AG10803 (cell line): ENCODE data around the gene FAM83D.

Experiments
- DNase-seq: peaks from one replicate; pipeline ENCODE4 v3.0.0; 2010; ENCODE audit warnings: low read depth
- H3K4me3 ChIP-seq: 2 replicates; pipeline ENCODE4 v1.5.1; 2011; ENCODE audit warnings: mild to moderate bottlenecking, low read length, control low read depth
- TF ChIP-seq, protein P1 (sequence below): conservative IDR thresholded peaks from 2 replicates; pipeline ENCODE4 v1.5.1; 2011; ENCODE audit warnings: mild to moderate bottlenecking, low read length, control low read depth, inconsistent platforms

Gene FAM83D

DNA sequence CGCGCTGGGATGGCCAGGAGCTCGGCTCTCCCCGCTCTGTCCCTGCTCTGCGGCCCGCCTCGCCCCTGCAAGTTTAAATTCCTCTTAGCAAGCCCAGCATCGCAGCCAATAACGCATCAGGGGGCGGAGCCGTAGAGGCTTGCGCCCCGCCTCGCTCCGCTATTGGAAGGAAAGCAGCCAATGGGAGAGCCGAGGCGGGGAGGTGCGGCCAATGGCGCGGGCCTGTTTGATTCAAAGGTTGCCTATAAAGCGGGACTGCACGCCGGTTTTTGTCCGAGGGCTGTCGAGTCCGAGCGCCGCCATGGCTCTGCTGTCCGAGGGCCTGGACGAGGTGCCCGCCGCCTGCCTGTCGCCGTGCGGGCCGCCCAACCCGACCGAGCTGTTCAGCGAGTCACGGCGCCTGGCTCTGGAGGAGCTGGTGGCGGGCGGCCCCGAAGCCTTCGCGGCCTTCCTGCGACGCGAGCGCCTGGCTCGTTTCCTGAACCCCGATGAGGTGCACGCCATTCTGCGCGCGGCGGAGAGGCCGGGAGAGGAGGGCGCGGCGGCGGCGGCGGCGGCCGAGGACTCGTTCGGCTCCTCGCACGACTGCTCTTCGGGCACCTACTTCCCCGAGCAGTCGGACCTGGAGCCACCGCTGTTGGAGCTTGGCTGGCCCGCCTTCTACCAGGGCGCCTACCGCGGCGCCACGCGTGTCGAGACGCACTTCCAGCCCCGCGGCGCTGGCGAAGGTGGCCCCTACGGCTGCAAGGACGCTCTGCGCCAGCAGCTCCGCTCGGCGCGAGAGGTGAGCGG is at the start of gene FAM83D:
TSS of gene FAM83D (plus strand) at position 276 of the 792 bp plus-strand sequence. CDS start at position 302, 26 bp downstream.
- DNase-seq, result peak; percentile 98
- TF ChIP-seq, protein P1, sequence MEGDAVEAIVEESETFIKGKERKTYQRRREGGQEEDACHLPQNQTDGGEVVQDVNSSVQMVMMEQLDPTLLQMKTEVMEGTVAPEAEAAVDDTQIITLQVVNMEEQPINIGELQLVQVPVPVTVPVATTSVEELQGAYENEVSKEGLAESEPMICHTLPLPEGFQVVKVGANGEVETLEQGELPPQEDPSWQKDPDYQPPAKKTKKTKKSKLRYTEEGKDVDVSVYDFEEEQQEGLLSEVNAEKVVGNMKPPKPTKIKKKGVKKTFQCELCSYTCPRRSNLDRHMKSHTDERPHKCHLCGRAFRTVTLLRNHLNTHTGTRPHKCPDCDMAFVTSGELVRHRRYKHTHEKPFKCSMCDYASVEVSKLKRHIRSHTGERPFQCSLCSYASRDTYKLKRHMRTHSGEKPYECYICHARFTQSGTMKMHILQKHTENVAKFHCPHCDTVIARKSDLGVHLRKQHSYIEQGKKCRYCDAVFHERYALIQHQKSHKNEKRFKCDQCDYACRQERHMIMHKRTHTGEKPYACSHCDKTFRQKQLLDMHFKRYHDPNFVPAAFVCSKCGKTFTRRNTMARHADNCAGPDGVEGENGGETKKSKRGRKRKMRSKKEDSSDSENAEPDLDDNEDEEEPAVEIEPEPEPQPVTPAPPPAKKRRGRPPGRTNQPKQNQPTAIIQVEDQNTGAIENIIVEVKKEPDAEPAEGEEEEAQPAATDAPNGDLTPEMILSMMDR, result no peak
- peak within 1 kb of the TSS; percentile 72 for H3K4me3 ChIP-seq

DNA sequence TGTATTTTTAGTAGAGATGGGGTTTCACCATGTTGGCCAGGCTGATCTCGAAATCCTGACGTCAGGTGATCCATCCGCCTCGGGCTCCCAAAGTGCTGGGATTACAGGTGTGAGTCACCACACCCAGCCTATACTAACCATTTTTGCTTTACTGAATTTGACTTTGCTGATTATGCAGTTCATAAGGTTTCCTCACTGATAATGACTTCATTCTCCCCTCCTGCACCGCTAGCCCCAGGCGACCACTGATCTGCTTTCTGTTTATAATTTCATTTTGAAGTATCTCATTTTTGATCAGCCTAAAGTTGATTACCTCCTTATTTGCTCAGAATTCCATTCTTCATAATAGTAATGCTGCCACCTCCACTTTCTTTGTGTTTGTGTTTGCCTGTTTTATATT is 48.7 kb upstream of the FAM83D start:
- no peak overlapping the region for H3K4me3 ChIP-seq
- TF ChIP-seq, protein P1, result no peak
- DNase-seq, result no peak

- peak; percentile 12 for DNase-seq
- TF ChIP-seq, protein P1, result no peak
- H3K4me3 ChIP-seq, result no peak overlapping the region
These were observed 47.4 kb upstream of the FAM83D start for GRCh38 chr20:38878866-38879265.

DNA sequence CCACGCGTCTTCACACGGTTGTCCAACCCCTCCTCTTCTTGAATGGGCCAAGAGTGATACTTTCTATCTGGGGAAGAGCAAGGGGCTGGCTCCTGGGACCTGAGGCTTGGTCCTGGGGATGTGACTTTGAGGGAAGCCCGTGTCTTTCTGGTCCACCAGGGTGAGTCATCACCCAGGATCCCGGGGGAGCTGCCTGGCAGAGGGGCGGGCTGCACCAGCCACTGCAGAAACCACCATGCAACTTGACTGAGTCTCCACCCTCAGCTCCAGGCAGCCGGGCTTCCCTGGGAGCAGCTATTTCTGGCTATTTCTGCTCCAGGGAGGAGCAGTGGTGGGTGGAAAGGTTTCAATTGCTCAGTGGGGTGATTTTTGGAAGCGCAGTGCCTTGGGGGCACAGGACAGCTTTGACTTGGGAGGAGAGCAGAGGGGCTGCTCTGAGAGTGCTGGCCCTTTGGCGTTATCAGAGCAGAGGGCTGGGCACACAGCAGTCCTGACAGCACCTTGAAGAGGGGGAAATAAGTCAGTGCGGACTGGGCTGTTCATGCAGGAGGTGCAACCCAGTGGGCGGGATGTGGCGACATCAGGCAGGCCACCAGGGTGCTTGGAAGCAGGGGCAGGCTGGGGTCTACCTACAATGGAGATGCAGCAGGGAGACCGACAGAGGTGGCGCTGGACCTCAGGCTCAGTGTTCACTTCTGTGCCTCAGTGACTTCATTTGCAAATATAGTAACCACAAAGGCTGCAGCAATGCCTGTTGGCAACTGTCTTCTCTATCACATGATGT is 45.1 kb upstream of the FAM83D start:
- TF ChIP-seq, protein P1, result no peak
- DNase-seq, result no peak
- no peak overlapping the region for H3K4me3 ChIP-seq

DNA sequence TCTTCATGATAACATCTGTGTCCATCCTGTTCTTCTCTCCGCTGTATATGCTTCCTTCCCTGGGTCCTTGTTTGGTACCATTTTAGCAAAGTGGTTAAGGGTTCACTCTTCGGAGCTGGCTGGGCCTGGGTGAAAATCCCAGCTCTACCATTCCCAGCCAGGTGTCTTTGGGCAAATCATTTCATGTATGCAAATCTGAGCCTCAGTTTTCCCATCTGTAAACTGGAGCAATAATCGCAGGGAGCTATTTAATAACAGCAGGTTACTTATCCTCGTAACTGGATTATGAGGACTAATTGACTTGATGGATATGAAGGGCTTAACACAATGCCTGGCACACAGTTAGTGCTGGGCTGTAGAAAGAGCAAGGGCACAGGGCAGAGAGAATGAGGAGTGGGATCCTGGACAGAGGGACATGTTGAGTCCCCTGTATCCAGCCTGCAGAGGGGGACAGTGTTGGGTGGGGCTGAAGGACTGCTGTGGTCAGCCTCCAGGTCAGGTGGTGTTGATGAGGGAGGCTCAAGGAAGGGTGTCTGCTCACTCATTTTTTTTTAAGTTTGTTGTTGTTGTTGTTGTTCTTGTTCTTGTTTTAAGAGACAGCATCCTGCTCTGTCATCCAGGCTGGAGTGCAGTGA is 44.3 kb upstream of the FAM83D start:
- TF ChIP-seq, protein P1, result no peak
- H3K4me3 ChIP-seq, result no peak overlapping the region
- DNase-seq, result no peak

DNA sequence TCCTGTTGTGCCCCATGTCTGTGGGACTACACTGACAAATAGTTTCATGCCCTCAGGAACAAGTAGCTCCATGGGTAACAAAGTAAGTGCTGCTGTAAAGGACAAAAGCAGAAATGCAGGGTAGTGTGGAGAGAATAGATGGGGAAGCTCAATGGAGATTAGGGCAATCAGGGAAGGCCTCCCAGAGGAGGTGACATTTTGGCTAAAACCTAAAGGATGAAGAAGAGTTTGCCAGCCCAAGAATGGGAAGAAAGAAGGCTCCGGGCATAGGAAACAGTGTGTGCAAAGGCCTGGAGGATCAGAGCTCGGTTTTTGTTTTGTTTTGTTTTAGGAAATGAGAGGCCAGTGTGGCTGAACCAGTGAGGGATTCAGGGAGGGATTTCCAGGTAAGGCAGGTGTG is 43.6 kb upstream of the FAM83D start:
- H3K4me3 ChIP-seq, result no peak overlapping the region
- TF ChIP-seq, protein P1, result no peak
- DNase-seq, result no peak
